Right atrium auricular region (tissue), 2 donors: Measurements from ENCODE around the gene DIRAS2. TPM values are rescaled to one million over a fixed set of nuclear protein-coding genes. Genes with fewer than 3 reads are reported as not detected.

Experiments
- DNase-seq: peaks from one replicate; pipeline ENCODE4 v3.0.0-alpha.2; 2019; ENCODE audit warnings: low spot score
- H3K27ac ChIP-seq, 2 donors: fragments of 200-600 bp; sonication (generic); 1 replicate in 1 of 2; 2 replicates in 1 of 2; pipeline ENCODE4 v1.5.1; 2016 to 2019
- H3K27me3 ChIP-seq, 2 donors: fragments of 200-600 bp; sonication (generic); one replicate each; pipeline versions ENCODE4 v1.5.1 to v1.6.0; 2017 to 2019
- H3K36me3 ChIP-seq: fragments of 200-600 bp; sonication (generic); one replicate; pipeline ENCODE4 v1.5.1; 2016
- H3K4me1 ChIP-seq, 2 donors: fragments of 200-600 bp; sonication (generic); one replicate each; pipeline versions ENCODE4 v1.5.1 to v1.6.0; 2017 to 2019
- H3K4me3 ChIP-seq, 2 donors: fragments of 200-600 bp; sonication (generic); 1 replicate in 1 of 2; 2 replicates in 1 of 2; pipeline ENCODE4 v1.5.1; 2017 to 2019; ENCODE audit warnings: mild to moderate bottlenecking in 1 of 2, moderate library complexity in 1 of 2
- H3K9me3 ChIP-seq, 2 donors: fragments of 200-600 bp; sonication (generic); one replicate each; pipeline ENCODE4 v1.5.1; 2019
- CTCF ChIP-seq, 2 donors: fragments of 200-600 bp; sonication (generic); IDR thresholded peaks; one replicate each; pipeline ENCODE4 v1.5.1; 2019; ENCODE audit warnings: antibody characterized with exemption in 2 of 2
- total RNA-seq, 2 donors: library from RNA; depleted of rRNA; stranded (reverse); fragments of >200 nt; gene quantifications; one replicate each; pipeline ENCODE4 v1.1.0, GENCODE V29; 2016

The DIRAS2 gene
- total RNA-seq, 2 donors from 2014 or later, result 0.16 TPM; not detected in 1

- TF ChIP-seq CTCF (IDR thresholded peaks at IDR 0.05), result no peak
- Histone ChIP-seq H3K27me3 (no peaks in the 10 kb centered on the region), H3K36me3 (no peaks in the 10 kb centered on the region), H3K4me3 (no peak overlapping the region), H3K9me3 (no peaks in the 10 kb centered on the region), H3K4me1 (no peaks in the 10 kb centered on the region), H3K27ac (no peak overlapping the region)
- no peak for DNase-seq
Measured at GRCh38 chr9:90612957-90613356, 29.7 kb downstream of the DIRAS2 start.

GRCh38 chr9:90611568-90611967, 31.1 kb downstream of the DIRAS2 start:
- DNase-seq, result no peak
- Histone ChIP-seq H3K36me3 (no peaks in the 10 kb centered on the region), H3K4me1 (no peaks in the 10 kb centered on the region), H3K27ac (no peak overlapping the region), H3K9me3 (no peaks in the 10 kb centered on the region), H3K27me3 (no peaks in the 10 kb centered on the region), H3K4me3 (no peak overlapping the region)
- no peak for TF ChIP-seq CTCF (IDR thresholded peaks at IDR 0.05)

- H3K4me3 ChIP-seq, result no peak overlapping the region
- no peak for TF ChIP-seq CTCF (IDR thresholded peaks at IDR 0.05)
Measured at GRCh38 chr9:90611121-90611520, 31.5 kb downstream of the DIRAS2 start.

GRCh38 chr9:90607701-90608516, 34.7 kb downstream of the DIRAS2 start:
- no peak overlapping the region for H3K27ac ChIP-seq
- DNase-seq, result no peak
- no peak for TF ChIP-seq CTCF (IDR thresholded peaks at IDR 0.05)
- no peaks in the 10 kb centered on the region for H3K27me3 ChIP-seq
- H3K4me1 ChIP-seq, result no peaks in the 10 kb centered on the region
- H3K4me3 ChIP-seq, result no peak overlapping the region
- H3K9me3 ChIP-seq, result no peaks in the 10 kb centered on the region
- H3K36me3 ChIP-seq, result no peaks in the 10 kb centered on the region

More at GRCh38 chr9:90611121-90611520, 31.5 kb downstream of the DIRAS2 start:
- Histone ChIP-seq H3K27me3 (no peaks in the 10 kb centered on the region), H3K9me3 (no peaks in the 10 kb centered on the region), H3K36me3 (no peaks in the 10 kb centered on the region), H3K27ac (no peak overlapping the region), H3K4me1 (no peaks in the 10 kb centered on the region)
- DNase-seq, result no peak

- Histone ChIP-seq H3K27me3 (no peaks in the 10 kb centered on the region), H3K36me3 (no peaks in the 10 kb centered on the region), H3K4me1 (no peaks in the 10 kb centered on the region), H3K27ac (no peak overlapping the region), H3K9me3 (no peaks in the 10 kb centered on the region), H3K4me3 (no peak overlapping the region)
- TF ChIP-seq CTCF (IDR thresholded peaks at IDR 0.05), result no peak
- DNase-seq, result no peak
Measured at GRCh38 chr9:90600029-90600428, 42.6 kb downstream of the DIRAS2 start.

GRCh38 chr9:90598191-90598590, 44.4 kb downstream of the DIRAS2 start:
- Histone ChIP-seq H3K4me1 (no peaks in the 10 kb centered on the region), H3K36me3 (no peaks in the 10 kb centered on the region), H3K27ac (no peak overlapping the region), H3K4me3 (no peak overlapping the region), H3K9me3 (no peaks in the 10 kb centered on the region), H3K27me3 (no peaks in the 10 kb centered on the region)
- no peak for DNase-seq
- TF ChIP-seq CTCF (IDR thresholded peaks at IDR 0.05), result no peak
